NCI-H2171 (cell line): ENCODE measurements around the gene LBX1.

ENCODE experiments used
- DNase-seq: peaks from one replicate; lab custom pipeline; 2025; lab: John Stamatoyannopoulos, UW

LBX1 gene

DNA sequence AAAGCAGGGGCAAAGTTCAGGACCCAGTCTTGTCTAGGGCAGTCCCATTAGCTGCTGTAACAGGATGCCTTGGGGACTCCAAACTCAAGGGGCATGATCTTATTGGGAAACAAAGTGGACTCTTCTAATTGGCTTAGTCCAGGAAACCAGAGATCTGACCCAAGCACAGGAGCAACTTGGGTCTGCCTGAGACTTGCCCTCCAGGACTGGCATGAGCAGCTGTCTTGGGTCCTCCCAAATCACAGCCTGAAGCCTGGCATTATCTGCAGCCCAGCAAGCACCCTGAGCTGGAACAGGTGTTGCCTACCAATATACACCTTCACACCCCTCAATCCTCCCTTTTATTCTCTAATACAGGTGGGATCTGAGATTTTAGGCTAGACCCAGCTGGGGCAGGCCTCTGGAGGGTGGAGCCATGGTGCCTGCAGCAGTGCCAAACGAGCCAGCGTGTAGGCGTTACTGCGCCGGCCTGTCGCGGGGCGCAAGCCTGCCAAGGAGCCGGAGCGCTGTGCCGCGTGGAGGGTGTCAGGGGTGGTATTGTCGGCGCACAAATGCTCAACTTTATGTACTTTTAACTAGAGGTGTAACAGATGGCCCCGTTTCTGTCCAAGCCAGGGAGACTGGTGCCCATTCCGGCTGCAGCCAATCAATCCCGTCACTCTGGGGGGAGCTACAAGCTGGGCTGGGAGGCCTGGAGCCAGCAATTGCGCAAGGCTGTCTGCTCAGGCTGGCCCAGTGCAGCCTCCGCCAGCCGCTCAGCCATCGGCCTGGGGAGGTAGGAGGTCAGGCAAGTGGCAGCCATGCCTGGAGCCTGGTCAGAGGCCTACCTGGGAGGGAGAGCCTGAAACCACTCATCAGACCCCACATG, 12.8 kb upstream of the LBX1 start:
- no peak for DNase-seq

DNA sequence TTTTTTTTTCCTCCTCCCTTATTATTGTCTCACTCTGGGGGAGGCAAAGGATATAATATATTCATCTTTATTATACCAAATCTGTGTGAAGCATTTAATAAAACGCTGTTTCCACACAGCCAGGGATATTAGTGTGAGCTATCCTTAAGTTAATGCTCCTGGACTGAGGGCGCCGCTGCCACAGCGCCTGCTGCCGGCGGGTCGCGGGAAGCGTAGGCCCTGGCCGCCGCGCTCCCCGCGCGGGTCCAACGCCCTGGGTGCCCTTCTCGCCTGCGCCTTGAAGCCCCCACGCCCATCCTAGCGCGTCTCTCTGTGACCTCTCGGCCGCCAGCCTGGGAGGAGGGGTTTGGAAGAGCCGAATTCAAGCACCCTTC, 9.5 kb upstream of the LBX1 start:
- no peak for DNase-seq

DNA sequence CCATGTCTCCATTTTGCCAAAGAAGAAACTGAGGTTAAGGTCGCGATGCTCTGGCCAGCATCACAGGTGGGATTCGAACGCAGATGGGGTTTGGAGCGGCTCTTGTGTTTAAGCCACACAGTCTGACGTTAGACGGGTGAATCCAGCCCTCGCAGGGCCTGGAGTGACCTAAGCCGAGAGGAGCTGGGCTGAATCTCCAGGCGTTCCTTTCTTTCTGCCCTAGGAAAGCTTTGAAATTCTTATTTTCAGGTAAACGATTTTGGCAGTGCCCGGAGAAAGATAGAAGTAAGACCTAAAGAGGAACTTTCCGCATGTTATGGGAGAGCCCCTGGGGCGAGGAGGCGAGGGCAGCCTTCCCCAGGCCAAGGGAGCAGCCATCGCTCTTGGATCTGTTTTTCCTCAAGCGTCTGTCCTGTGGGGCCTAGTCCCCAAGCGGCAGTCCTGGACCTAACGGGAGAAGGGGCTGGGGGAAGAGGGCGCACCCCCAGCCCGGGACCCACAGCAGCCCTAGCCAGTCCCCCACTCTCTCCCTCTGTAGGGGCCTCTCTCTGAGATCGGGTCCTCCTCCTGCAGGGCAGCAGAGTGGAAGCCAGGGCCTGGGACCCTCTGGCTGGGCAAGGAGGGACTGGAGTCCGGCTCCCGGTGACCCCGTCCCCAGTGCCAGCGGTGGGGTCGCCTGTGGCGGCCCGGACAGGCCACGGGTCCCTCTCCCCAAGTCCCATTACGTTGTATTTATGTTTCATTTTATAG, 8.9 kb upstream of the LBX1 start:
- no peak for DNase-seq

DNA sequence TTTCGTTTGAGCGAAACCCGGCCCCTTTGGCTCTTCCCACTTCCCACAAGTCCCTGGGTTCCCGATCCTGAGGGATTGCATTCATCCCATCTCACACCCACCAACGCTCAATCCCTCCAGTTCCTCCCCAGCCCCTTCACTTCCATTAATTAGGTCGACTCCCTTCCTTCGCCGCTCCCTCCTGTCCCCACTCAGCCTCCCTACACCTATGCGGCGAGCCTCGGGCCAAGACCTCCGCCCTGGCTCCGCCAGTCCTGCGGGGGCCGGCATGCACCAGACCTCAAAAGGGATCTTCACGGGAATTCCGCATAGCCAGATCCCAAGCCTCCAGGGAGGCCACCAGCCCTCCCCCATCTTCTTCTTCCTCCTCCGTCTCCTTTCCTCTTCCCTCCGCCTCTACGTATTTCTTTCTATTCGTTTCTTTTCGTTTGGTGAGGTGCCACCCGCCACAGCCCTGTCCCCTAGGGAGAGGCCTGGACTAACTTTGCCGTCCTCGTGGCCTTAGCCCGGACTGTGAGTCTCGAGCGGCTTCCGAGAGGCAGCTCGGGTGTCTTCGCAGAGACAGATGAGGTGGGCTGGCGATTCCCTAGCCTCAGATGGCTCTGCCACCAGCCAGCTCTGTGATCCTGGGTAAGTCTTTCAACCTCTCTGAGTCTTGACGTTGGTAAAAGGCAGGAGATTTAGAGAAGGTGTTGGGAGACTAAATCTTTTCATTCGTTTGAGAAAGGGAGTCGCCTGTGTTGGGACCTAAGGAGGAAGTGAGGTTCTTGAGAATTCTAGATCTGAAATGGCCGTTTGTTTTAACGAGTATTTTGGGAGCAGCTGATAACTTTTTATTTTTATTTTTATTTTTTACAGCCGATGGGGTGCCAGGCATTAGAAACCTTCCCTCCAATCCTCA, 8.1 kb upstream of the LBX1 start:
- no peak for DNase-seq

DNA sequence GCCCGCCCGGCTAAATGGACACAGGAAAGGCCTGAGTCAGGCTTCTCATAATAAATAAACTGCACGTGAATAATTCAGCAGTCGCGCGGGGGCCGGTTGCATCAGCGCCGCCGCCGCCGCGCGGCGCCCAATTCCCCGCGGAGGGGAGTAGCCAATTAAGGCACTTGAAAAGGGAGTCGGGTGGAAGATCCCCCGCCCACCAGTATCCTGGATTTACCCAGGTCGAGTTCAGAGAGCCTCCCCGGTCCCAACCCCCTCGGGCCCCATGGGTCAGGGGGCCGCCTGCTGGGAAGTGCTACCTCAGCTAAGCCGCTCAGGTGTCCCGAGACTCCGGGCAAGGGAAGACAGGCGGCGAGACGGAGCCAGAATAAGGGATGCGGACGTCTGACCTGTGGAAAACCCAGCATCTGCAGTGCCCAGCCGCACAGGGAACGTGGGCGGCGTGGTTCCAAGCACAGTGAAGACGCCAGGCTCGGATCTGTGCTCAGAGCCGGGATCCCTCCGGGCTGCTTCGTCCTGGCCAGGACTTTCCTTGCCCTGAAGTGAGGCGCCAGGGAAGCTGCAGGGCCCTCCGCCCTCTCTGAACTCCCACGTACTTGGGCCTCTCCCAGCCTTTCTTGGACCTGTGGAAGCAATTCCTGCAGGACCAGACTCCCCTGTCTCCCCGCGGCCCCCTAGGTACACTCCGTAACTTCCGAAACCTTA, 7.3 kb upstream of the LBX1 start:
- no peak for DNase-seq

DNA sequence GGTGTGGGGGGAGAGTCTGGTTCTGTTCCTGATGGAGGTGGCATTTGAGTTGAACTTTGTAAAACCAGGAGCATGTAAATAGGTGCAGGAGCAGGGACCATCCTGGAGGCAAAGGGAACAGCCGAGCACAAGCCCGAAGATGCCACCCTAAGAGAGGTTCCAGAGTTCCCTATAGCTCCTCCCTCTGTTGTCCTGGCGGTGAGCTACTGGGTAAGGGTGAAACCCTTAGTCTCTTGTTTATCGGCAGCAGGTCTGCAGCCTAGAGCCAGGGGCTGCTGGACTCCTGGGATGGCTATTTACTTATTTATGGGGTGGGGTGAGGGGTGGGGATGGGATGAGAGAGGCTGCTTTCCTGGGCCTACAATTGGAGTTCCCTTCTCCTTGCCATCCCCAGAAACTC, 6.5 kb upstream of the LBX1 start:
- DNase-seq: no peak

DNA sequence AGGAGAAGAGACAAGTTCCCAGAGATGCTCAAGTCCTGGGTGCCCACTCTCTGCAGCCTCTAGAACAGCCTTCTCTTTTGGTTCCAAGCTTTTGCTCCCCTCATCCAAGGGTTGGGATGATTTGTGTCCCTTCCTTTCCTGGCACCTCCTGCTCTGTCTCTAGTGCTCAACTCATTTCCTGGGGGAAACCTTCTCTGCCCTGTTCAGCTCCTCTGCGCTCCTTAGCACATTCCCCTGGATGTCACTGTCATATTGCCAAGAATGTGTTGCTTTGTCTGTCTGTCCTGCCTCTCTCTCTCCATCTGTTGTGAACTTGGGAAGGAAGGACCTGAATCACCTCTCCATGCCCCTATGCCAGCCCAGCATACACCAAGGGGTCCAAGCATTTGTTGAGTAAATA, 5.1 kb upstream of the LBX1 start:
- no peak for DNase-seq

DNA sequence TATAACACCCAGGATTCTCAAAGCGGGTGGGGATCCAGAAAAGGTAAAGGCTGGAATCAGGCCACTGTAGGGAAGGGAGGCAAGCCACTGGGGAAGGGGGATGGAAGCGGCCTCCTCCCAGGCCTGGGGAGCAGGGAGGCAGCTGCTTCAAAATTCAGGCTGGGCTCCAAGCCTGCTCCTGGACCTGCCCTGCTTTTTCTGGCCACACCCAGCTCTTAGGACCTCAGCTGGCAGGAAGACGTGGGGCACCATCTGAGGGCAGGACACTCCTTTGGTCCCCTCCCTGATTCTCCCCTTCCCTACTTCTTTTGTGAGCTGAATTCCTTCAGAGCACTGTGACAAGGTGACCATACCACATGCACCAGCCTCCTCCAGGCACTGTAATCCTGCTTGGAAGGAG, 4.6 kb upstream of the LBX1 start:
- DNase-seq: no peak

DNA sequence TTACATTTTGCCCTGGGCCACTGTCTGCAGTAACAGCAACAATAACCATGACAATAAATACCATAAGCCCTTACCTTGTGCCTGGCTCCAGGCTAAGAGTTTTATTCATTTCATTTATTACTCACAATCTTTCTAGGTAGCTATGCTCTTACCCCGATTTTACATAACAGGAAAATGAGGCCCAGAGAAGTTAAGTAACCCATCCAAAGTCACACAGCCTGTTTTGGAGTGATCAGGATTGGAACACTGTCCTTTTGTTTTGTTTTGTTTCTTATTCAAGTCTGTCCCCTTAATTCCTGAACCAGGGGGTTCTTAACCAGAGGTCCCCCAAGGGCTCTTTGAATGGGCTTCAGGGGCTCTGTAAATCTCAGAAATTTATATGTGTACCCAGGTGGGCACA, 4.2 kb upstream of the LBX1 start:
- DNase-seq: no peak

DNA sequence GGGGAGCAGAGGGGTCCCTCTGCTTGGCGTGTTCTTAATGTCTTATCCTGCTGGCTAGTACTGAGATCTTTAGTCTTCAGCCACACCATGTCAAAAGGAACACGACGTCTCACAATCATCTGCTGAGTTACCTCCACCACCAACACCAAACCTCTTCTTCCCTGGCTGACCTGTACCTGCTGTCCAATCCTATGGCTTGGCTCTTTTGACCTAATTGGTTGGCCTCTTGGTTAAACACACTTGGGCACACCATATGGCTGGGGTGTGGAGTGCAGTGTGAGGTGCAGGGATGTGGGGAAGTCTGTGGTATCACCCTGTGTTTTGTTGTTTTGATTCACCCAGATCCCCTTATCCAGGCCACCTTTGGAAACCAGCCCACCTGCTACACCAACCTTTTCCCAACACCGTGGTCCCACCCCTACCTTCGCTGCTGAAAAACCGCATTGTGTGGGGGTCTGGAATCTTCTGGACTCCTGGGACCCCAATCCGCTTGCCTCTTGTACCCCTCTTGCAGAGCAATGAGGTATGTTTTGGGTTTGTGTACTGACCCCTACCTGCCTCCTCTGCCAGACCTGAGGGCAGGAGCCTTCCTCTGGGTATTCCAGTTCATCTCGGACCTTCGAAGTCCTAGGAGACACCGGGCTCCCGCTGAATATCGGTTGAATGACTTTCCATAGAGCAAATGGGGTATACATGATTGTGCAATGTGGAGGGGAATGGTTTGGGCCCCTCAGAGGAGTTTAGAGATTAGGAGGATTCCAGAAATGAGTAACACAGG, 2.8 kb upstream of the LBX1 start:
- no peak for DNase-seq

DNA sequence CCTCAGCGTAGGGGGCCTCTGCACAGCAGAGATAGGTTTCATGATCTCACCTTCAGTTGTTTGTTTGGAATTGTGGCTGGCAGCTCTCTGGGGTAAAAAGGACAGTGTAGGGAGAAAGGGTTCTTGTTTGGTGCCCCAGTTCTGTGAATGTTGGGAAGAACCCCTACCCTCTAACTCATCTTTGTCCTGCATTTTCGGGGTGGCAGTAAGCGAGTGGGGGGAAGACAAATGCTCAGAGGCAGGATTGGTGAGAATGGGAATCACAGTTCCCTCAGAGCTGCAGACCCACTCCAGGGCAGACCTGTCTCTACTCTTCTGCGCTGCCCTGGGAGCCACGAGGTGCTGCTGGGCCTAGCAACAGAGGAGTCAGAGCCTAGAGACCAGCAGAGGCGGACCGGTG, 1.8 kb upstream of the LBX1 start:
- no peak for DNase-seq

DNA sequence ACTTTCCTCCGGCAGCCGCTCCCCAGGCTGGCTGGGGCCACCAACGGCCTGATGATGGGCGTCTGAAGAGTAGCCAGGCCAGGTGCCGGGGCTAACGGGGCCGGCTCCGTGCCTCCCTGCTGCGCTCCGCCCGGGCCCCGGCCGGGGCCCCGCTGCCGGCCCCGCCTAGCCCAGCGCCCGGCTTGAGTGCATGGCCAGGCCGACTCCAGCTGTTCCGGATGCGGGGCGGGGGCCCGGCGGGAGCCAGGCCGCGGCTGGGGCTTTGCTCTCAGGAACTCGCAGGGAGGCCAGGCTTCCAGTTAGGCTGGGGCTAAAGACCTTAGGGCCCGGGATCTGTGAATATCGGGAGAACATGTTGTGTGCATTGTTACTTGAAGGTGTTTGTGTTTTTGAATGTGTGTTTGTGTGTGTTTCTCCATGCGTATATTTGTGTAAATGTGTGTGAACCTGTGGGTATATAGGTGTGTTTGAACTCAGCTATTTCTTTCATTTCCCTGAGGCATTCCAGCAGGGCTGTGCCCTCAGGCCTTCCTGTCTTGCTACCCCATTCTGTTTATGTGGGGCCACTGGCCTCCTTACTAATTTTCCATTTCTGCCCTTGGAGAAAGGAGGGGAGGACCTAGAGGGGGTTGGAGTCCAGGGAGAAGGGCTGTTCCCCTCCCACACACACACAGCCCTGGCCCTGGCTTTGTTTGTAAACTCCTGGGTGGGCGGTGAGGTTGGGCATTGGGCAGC, 1.1 kb upstream of the LBX1 start:
- DNase-seq: no peak

DNA sequence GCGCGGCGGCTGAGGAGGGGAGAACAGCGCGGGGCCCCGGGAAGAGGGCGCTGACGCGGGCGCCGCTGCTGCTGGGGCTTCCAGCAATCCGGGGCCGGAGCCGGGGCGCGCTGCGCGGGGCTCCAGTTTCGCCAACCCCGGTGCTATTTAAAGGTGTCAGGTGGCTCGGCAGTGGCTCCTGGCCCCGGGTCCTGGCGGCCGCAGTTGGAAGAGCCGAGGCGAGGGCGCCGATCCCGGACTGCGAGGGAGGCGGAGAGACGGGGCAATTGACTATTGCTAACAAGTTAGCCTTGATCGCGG, 347 bp downstream of the LBX1 start:
- DNase-seq: no peak

DNA sequence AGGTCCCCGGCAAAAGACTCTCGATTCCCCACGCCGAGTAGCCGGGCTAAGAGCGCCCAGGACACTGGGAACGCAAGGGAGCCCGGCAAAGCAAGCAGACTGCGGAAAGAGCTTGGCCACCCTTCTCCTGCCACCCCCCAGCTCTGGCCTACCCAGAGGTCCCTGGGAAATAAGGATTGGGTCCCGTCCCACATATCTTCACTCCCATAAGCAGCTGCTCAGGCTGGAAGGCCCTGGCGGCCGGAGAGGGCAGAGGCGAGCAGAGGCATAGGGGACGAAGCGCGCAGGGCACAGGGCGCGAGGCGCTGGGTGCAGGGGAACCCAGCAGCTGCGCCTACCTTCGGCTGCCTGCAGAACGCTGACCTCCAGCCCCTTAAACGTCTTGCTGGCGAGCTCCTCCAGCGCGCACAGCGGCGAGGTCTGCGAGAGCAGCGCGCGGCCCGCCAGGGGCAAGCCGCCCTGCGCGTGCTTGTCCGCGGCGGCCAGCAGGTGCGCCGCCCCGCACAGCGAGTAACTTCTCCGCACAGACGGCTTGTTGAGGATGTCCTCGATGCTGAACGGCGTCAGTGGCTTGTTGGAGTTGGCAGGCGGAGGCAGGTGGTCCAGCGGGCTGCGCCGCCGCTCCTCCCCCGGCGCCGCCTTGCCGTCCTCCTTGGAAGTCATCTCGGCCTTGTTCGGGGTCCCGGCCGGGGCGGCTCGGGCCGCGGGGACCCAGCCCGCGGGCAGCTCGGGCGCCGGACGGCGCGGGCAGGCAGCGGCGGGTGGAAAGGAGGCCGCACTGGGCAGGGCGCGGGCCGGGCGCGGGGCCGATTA, 904 bp downstream of the LBX1 start:
- no peak for DNase-seq

DNA sequence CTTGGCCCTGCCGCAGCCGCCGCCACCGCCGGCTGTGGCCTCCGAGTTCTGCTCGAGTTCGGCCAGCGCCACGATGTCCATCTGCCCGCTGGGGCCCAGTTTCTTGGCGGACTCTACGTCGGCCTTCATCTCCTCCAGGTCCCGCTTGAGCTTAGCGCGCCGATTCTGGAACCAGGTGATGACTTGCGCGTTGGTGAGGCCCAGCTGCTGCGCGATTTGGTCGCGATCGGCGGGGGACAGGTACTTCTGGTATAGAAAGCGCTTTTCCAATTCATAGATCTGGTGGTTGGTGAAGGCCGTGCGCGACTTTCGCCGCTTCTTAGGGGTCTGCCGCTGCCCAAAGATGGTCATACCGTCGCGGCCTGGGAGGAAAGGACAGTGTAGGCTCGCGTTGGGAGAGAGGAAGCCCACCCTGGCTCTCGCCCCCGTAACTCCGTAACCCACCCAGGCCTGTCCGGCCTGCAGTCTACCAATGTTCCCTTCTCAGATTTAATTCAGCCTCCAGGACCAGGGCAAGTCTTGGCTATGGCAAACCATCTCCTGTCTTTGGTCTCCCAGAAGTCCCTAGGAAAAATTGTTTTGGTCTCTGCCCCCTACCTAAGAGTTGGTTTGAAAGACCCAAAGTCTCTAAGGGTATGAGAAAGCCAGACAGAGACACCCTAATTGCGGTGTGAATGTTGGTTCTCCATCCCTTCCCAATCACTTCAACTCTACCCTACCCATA, 1.7 kb downstream of the LBX1 start:
- DNase-seq: no peak

DNA sequence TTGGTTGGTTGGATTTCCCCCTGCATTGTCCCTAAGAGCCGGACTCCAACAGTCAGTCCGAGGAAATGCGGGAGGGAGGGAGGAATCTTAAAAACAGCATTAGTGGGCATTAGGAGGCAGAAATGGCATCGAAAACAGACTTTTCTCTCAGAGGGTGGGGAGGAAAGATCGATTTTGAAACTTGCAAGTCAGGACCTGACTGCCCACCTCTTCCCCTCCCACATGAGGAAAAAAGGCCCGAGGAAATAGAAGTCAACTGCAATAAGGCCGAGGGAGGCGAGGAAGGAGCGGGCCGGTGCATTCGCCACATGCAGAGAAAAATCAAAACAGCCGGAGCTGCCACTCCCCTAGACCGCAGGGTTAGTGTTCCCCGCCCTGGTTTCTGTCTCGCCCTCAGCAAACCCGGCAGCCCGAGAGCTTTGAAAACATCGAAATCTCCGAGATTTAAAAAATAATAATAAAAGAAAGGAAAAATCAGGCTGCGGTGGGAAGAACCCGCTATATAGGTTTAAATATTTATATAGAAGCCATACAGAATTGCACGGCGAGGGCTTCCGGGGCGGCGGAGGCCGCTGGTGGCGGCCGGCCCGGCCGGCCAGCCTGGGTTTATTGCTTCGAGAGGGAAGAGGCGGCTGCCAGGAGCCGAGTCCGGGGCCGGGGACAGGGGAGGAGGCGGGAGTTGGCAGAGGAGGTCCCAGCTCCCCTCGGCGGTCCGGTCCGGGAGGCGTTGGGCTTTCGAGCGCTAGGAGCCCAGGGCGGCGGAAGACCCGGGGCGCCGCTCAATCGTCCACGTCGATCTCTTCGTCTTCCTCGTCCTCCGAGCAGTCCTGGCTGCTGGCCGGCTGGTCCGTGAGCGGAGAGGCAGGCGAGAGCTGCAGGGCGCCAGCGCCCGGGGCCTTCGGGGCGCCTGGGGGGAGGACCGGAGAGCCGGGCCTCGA, 2.5 kb downstream of the LBX1 start:
- no peak for DNase-seq

DNA sequence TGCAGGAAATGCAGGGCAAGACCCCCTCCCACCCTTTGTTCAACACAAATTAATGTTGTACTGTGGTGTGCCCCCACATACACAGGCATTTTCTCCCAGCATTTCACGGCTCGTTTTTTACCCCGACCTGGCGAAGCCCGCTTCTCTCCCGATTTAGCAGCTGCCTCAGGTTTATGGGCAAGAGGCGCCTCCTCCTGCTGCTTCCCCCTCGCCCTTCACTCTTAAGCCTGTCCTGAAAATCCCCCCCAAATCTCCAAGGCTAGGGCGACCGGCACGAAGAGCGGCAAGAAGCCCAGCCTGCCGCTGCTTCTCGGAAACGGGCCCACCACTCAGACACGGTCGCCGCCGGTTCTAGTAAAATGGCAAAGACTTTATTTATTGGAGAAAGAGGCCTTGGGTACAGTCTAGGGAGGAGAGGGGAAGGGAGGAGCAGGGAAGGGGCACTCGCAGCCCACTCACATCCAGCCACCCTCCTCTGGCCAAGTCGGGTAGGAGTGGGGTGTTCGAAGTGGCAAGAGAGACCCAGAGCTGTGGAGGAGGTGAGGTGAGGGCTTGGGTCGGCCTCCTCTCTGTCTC, 3.3 kb downstream of the LBX1 start:
- no peak for DNase-seq
